Smooth muscle cell (in vitro differentiated cells): ENCODE data around the gene CEP83. TPM values are rescaled to one million over a fixed set of nuclear protein-coding genes. Genes with fewer than 3 reads are reported as not detected.

ENCODE experiments used
- DNase-seq: peaks from one replicate; lab custom pipeline; 2025; ENCODE audit not compliant: unreplicated experiment; lab: John Stamatoyannopoulos, UW
- H2AFZ ChIP-seq: fragments of 200-600 bp; sonication (generic); 2 replicates; pipeline ENCODE4 v1.6.0; 2016; ENCODE audit warnings: antibody characterized with exemption, low read depth, mild to moderate bottlenecking
- H3F3A ChIP-seq: fragments of 200-600 bp; sonication (generic); 2 replicates; pipeline ENCODE4 v1.6.0; 2017; ENCODE audit warnings: antibody characterized with exemption, low read depth
- H3K27ac ChIP-seq: fragments of 200-600 bp; sonication (generic); 2 replicates; pipeline ENCODE4 v1.5.1; 2016; ENCODE audit warnings: low read depth, mild to moderate bottlenecking
- H3K27me3 ChIP-seq: fragments of 200-600 bp; sonication (generic); 2 replicates; pipeline ENCODE4 v1.6.1; 2016; ENCODE audit warnings: low read depth, mild to moderate bottlenecking
- H3K36me3 ChIP-seq: fragments of 200-600 bp; sonication (generic); 2 replicates; pipeline ENCODE4 v1.5.1; 2016; ENCODE audit warnings: low read depth
- H3K4me1 ChIP-seq: fragments of 200-600 bp; sonication (generic); 2 replicates; pipeline ENCODE4 v1.5.1; 2016; ENCODE audit warnings: low read depth
- H3K4me2 ChIP-seq: fragments of 200-600 bp; sonication (generic); 2 replicates; pipeline ENCODE4 v1.6.0; 2016; ENCODE audit warnings: mild to moderate bottlenecking
- H3K4me3 ChIP-seq: fragments of 200-600 bp; sonication (generic); 2 replicates; pipeline ENCODE4 v1.5.1; 2016; ENCODE audit warnings: mild to moderate bottlenecking
- H3K79me2 ChIP-seq: fragments of 200-600 bp; sonication (generic); 2 replicates; pipeline ENCODE4 v1.6.0; 2016; ENCODE audit warnings: low read depth, mild to moderate bottlenecking
- H3K9ac ChIP-seq: fragments of 200-600 bp; sonication (generic); 2 replicates; pipeline ENCODE4 v1.6.0; 2016; ENCODE audit warnings: low read depth
- H3K9me3 ChIP-seq: fragments of 200-600 bp; sonication (generic); replicated peaks from 2 replicates; pipeline ENCODE4 v1.5.1; 2016; ENCODE audit warnings: low read depth
- H4K20me1 ChIP-seq: fragments of 200-600 bp; sonication (generic); 2 replicates; pipeline ENCODE4 v1.6.0; 2016; ENCODE audit warnings: low read depth
- CTCF ChIP-seq: fragments of 200-600 bp; sonication (generic); IDR thresholded peaks from 2 replicates; pipeline ENCODE4 v1.5.1; 2017; ENCODE audit warnings: borderline replicate concordance, mild to moderate bottlenecking, antibody characterized with exemption; ENCODE audit not compliant: insufficient read depth, poor library complexity, severe bottlenecking
- WGBS: methylation state at CpG from one replicate; pipeline ENCODE4 v1.1.7; 2016; ENCODE audit warnings: low lambda C conversion rate; 5-methylcytosine and 5-hydroxymethylcytosine counted together
- polyA plus RNA-seq: library from polyadenylated mRNA; unstranded; fragments of >200 nt; fragmentation: Nextera tagmentation; extraction: Ambion mirVana; gene quantifications from 2 replicates; pipeline ENCODE4 v1.2.1, GENCODE V29; 2016
- total RNA-seq: library from RNA; depleted of rRNA; stranded (reverse); fragments of >200 nt; gene quantifications from 2 replicates; pipeline ENCODE4 v1.2.3, GENCODE V29; 2014

The CEP83 gene
- total and polyA plus RNA-seq, 2 experiments from 2014 or later: 2.8 to 30.3 TPM

GRCh38 chr12:94262228-94263010, 197.2 kb downstream of the CEP83 start:
- H3K4me3 ChIP-seq: peak overlapping the region; percentile 36
- TF ChIP-seq CTCF: no peak
- 37% methylated on average over 17 of the region's 17 CpGs for WGBS
- H3K27ac ChIP-seq: peak overlapping the region; percentile 72
- peak; percentile 33 for DNase-seq
- no peaks in the 10 kb centered on the region for H3F3A ChIP-seq
- no peaks in the 10 kb centered on the region for H3K36me3 ChIP-seq
- H3K9me3 ChIP-seq: no peaks in the 10 kb centered on the region
- H3K79me2 ChIP-seq: no peaks in the 10 kb centered on the region
- no peak overlapping the region for H2AFZ ChIP-seq
- no peaks in the 10 kb centered on the region for H4K20me1 ChIP-seq
- H3K4me2 ChIP-seq: peak overlapping the region; percentile 80
- H3K27me3 ChIP-seq: no peaks in the 10 kb centered on the region
- H3K4me1 ChIP-seq: peaks cover 29% of the 10 kb centered on the region
- H3K9ac ChIP-seq: peak overlapping the region; percentile 40

GRCh38 chr12:94261786-94262185, 197.9 kb downstream of the CEP83 start:
- H3K9ac ChIP-seq: no peak overlapping the region
- no peaks in the 10 kb centered on the region for H3K79me2 ChIP-seq

GRCh38 chr12:94261119-94261518, 198.5 kb downstream of the CEP83 start:
- Histone ChIP-seq H3K79me2 (no peaks in the 10 kb centered on the region), H3K36me3 (no peaks in the 10 kb centered on the region)

More at GRCh38 chr12:94261786-94262185, 197.9 kb downstream of the CEP83 start:
- Histone ChIP-seq H3K27me3 (peaks cover under 1% of the 10 kb centered on the region), H4K20me1 (no peaks in the 10 kb centered on the region), H3F3A (no peaks in the 10 kb centered on the region), H3K27ac (peak overlapping the region; percentile 72), H3K4me1 (peaks cover 29% of the 10 kb centered on the region), H3K4me3 (no peak overlapping the region), H2AFZ (no peak overlapping the region), H3K4me2 (peak overlapping the region; percentile 80), H3K9me3 (no peaks in the 10 kb centered on the region), H3K36me3 (no peaks in the 10 kb centered on the region)
- no peak for TF ChIP-seq CTCF
- 52% methylated on average over 3 of the region's 3 CpGs for WGBS
- DNase-seq: no peak

More at GRCh38 chr12:94261119-94261518, 198.5 kb downstream of the CEP83 start:
- Histone ChIP-seq H3F3A (no peaks in the 10 kb centered on the region), H3K9me3 (no peaks in the 10 kb centered on the region), H3K9ac (no peak overlapping the region), H3K4me2 (no peak overlapping the region), H3K27ac (no peak overlapping the region), H3K27me3 (peaks cover 7% of the 10 kb centered on the region), H2AFZ (no peak overlapping the region), H4K20me1 (no peaks in the 10 kb centered on the region), H3K4me3 (no peak overlapping the region), H3K4me1 (peaks cover 29% of the 10 kb centered on the region)
- DNase-seq: no peak
- 45% methylated on average over 2 of the region's 2 CpGs for WGBS
- no peak for TF ChIP-seq CTCF
